Measurements from ENCODE around the gene PPP2CA. TPM values are rescaled to one million over a fixed set of nuclear protein-coding genes. Genes with fewer than 3 reads are reported as not detected.

Gene PPP2CA
- total and polyA plus RNA-seq, 2 of the 13 experiments (the other 11 are each of a cell fraction or from before 2014, with no cell fraction given), result 82.4 to 171 TPM

- TF ChIP-seq SRSF4 (IDR thresholded peaks at IDR 0.05; ENCODE audit: low read depth, low read length, poor library complexity, severe bottlenecking) (no peak), GFI1 (CRISPR knock-in tag; IDR thresholded peaks at IDR 0.05; ENCODE audit: borderline replicate concordance) (no peak), HMG20B (CRISPR knock-in tag; conservative IDR thresholded peaks at IDR 0.05) (no peak), SCMH1 (CRISPR knock-in tag; IDR thresholded peaks at IDR 0.05; ENCODE audit: borderline replicate concordance) (no peak), ZNF280D (CRISPR knock-in tag; IDR thresholded peaks at IDR 0.05) (no peak), BCL3 (CRISPR knock-in tag; IDR thresholded peaks at IDR 0.05) (no peak), CHD4 (IDR thresholded peaks at IDR 0.05; ENCODE audit: borderline replicate concordance, low read length) (no peak), RFX1 (IDR thresholded peaks at IDR 0.05) (no peak), HDAC6 (IDR thresholded peaks at IDR 0.05; ENCODE audit: low read depth, low read length) (no peak), ETV6 (CRISPR knock-in tag; conservative IDR thresholded peaks at IDR 0.05) (no peak), ZNF274 (CRISPR knock-in tag; IDR thresholded peaks at IDR 0.05) (no peak), HOXA3 (CRISPR knock-in tag; IDR thresholded peaks at IDR 0.05) (no peak), E2F1 (CRISPR knock-in tag; IDR thresholded peaks at IDR 0.05) (no peak), MAX (IDR thresholded peaks at IDR 0.05) (no peak)
- TF ChIP-seq, protein P1, sequence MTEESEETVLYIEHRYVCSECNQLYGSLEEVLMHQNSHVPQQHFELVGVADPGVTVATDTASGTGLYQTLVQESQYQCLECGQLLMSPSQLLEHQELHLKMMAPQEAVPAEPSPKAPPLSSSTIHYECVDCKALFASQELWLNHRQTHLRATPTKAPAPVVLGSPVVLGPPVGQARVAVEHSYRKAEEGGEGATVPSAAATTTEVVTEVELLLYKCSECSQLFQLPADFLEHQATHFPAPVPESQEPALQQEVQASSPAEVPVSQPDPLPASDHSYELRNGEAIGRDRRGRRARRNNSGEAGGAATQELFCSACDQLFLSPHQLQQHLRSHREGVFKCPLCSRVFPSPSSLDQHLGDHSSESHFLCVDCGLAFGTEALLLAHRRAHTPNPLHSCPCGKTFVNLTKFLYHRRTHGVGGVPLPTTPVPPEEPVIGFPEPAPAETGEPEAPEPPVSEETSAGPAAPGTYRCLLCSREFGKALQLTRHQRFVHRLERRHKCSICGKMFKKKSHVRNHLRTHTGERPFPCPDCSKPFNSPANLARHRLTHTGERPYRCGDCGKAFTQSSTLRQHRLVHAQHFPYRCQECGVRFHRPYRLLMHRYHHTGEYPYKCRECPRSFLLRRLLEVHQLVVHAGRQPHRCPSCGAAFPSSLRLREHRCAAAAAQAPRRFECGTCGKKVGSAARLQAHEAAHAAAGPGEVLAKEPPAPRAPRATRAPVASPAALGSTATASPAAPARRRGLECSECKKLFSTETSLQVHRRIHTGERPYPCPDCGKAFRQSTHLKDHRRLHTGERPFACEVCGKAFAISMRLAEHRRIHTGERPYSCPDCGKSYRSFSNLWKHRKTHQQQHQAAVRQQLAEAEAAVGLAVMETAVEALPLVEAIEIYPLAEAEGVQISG (CRISPR knock-in tag; IDR thresholded peaks at IDR 0.05), result no peak
- TF ChIP-seq, protein P2, sequence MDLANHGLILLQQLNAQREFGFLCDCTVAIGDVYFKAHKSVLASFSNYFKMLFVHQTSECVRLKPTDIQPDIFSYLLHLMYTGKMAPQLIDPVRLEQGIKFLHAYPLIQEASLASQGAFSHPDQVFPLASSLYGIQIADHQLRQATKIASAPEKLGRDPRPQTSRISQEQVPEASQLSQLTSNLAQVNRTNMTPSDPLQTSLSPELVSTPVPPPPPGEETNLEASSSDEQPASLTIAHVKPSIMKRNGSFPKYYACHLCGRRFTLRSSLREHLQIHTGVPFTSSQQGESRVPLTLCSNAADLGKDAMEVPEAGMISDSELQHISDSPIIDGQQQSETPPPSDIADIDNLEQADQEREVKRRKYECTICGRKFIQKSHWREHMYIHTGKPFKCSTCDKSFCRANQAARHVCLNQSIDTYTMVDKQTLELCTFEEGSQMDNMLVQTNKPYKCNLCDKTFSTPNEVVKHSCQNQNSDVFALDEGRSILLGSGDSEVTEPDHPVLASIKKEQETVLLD (CRISPR knock-in tag; IDR thresholded peaks at IDR 0.05; ENCODE audit: low read depth), result no peak
Measured at GRCh38 chr5:134226441-134227192, 744 bp upstream of the PPP2CA start (continued).

Data from HepG2 (cell line).